GM12865 (cell line): ENCODE measurements around the gene STK17A.
"Not testable (repeated sequence)": the region's sequence is repeated elsewhere in the genome, so short reads cannot be mapped to it uniquely, and the experiment has no call there.

ENCODE experiments used
- DNase-seq: peaks from one replicate; pipeline ENCODE4 v3.0.0; 2010; ENCODE audit warnings: low read depth
- H3K4me3 ChIP-seq: 2 replicates; pipeline ENCODE4 v1.5.1; 2011; ENCODE audit warnings: mild to moderate bottlenecking, low read depth, low read length, control low read depth
- CTCF ChIP-seq: IDR thresholded peaks from 2 replicates; pipeline ENCODE4 v1.5.1; 2011; ENCODE audit warnings: low read length, control low read depth, low read depth, inconsistent platforms; ENCODE audit not compliant: insufficient read depth; ENCODE audit errors: missing control alignments

The STK17A gene

GRCh38 chr7:43666938-43667337 is 84.0 kb downstream of the STK17A start:
- TF ChIP-seq CTCF: no peak
- H3K4me3 ChIP-seq: no peak overlapping the region
- DNase-seq: no peak

- no peak for TF ChIP-seq CTCF
- H3K4me3 ChIP-seq: no peak overlapping the region
- DNase-seq: no peak
Observed at GRCh38 chr7:43668035-43668434, 85.1 kb downstream of the STK17A start.

GRCh38 chr7:43669286-43670081 is 86.6 kb downstream of the STK17A start:
- no peak for TF ChIP-seq CTCF
- DNase-seq: no peak
- no peak overlapping the region for H3K4me3 ChIP-seq

GRCh38 chr7:43671521-43671920 is 88.6 kb downstream of the STK17A start:
- no peak for TF ChIP-seq CTCF
- no peak overlapping the region for H3K4me3 ChIP-seq
- no peak for DNase-seq

GRCh38 chr7:43673243-43673976 is 90.5 kb downstream of the STK17A start:
- not testable (repeated sequence) for H3K4me3 ChIP-seq, DNase-seq

GRCh38 chr7:43674559-43675436 is 91.9 kb downstream of the STK17A start:
- no peak overlapping the region for H3K4me3 ChIP-seq
- no peak for TF ChIP-seq CTCF
- no peak for DNase-seq
